NCI-H1436 (cell line): Measurements from ENCODE around the gene SIM2.

ENCODE experiments used
- DNase-seq: peaks from one replicate; lab custom pipeline; 2025; lab: John Stamatoyannopoulos, UW

Gene SIM2

DNA sequence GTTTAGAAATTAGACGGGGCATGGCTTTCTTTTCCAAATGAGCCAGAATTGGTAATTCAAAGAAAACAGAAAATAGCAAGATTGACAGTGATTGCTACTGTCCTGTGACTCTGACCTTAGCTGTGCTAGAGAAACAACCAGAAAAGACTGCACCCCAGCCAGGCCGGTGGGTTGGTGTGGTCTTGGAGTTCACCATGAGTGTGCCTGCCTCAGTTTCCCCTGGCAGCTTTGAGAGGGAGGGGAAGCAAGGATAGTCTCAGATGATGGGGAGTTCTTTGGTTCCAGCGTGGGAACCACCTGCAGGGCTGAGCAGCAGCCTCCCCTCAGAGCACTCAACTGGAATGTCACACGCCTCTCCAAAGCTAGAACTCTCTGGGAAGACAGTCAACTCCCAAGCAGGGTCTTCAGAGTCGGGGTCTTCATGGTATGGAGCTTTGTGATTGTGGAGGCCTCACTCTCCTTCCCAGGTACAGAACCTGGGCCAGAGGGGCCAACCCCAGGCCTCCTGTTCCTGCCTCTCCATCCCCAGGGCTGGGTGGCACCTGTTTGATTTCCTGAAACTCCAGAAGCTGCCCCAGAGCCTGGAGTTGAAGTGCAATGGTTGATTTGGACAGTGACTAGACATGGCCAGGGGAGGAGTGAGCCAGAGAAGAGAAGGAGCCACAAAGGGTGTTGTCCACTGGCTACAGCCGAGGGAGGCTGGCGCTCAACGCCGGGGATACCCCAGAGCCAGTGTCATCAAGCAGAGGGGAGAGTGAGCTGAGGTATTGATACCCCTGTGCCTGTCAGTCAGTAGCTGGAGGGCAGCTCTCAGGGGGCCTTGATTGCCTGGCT is 35.7 kb downstream of the SIM2 start:
- DNase-seq = no peak

DNA sequence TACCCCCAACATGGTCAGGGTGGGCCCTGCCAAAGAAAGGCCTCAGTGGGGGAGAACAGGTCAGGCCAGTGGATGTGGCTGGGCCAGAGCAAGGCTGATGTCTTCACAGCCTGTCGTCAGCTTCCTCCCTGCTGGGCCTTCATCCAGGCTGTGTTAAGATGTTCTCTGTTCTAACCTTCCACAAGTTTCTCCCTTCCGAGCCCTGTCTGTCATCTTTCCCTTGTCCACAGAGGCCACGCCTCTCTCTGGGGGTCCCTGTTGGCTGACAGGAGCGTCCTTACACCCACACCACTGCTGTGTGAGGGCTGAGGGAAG is 36.2 kb downstream of the SIM2 start:
- DNase-seq = no peak

DNA sequence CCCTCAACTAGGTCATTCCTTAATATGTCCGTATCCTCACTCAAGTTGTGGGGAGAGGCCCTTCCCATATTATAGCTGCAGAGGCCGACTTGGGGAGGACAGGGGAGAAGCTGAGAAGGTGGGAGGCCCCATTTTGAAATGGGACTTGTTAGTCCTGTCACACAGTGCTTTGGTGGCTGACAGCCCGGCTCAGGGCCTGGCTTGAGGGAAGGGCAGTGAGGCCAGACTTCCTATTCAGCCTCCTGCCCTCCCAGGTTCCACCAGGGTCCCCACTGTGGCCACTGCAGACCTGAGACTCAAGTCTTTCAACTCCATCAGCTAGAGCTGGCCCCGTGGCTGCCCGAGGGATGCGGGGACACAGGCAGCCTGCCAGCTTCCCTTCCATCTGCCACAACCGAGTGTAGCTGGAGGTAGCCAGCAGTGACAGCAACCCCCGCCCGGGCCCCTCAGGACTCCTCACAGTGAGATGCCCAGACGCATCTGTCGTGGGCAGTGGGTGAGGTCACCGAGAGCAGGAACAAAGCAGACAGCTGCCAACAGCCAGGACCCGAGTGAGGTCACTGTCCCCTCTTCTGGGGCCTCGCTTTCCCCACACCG is 36.9 kb downstream of the SIM2 start:
- DNase-seq = no peak

DNA sequence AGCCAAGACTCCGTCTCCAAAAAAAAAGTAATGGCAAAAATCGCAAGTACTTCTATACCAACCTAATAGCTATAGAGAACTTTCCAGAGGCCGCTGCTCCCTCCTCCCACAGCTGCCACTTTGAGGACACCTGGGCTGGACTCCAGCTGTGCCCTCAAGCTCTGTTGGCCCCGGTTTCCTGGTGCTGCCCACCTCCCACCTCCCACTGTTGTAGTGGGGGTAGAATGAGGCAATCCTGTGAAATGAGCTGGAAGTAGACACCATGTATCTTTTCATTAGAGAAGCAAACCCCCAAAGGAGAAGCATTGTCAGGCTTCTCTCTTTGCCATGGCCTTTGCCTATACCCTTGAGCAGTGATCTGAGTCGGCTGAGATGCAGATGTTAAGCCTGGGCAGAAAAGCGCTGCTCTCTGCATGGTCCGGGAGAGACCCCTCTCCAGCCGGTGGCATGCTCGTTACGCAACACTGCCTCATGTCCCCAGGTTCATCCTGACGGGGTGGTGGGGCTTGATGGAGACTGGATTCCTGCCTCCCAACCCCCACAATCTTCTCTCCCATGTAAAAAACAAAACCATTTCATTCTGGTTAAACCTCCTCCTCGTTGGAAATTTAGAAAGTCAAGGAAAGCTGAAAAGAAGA is 39.7 kb downstream of the SIM2 start:
- DNase-seq = no peak

DNA sequence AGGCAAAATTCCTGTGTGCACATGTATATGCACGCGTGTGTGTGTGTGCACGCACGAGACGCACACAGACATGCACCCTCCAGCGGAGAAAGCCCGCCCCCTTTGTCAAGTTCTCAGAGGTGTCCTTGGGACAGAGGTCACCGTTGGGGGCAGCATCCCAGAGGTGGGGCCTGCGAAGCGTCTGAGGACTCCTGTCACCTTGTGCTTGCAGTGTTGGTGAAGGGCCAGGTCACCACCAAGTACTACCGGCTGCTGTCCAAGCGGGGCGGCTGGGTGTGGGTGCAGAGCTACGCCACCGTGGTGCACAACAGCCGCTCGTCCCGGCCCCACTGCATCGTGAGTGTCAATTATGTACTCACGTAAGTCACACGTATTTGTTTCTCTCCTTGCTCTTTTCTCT is 42.6 kb downstream of the SIM2 start:
- no peak for DNase-seq

DNA sequence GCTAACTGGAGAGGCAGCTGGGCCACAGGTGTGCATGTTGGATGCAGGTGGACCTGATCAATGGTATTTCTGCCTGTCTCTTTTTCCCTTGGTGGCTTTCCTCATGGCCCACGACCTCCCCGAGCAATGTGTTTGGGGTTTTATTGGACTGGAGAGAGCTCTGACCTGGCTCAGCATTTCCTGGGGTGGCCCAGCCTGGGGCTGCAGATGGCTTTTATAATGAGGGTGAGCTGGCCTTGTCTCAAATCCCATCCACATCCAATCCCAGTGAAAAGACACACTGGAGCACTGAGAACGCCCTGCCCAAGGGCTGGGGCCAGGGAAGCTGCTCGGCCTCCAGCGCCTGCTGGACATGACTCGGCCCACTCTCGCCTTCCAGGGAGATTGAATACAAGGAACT is 44.1 kb downstream of the SIM2 start:
- DNase-seq = no peak

DNA sequence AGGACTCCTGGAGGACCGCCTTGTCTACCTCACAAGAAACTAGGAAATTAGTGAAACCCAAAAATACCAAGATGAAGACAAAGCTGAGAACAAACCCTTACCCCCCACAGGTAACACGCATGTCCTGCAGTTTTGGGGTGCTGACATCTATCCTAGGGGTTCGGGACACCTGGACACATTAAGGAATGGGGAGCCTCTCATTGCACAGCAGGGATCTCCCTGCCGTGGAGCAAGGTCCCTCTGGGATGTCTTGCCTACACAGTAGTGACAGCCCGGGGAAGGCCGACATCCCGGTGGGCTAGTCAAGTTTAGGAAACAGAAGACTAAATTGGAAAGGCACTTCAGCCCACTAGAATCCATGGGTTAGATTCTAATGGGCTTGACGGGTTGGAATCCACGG is 44.5 kb downstream of the SIM2 start:
- no peak for DNase-seq

DNA sequence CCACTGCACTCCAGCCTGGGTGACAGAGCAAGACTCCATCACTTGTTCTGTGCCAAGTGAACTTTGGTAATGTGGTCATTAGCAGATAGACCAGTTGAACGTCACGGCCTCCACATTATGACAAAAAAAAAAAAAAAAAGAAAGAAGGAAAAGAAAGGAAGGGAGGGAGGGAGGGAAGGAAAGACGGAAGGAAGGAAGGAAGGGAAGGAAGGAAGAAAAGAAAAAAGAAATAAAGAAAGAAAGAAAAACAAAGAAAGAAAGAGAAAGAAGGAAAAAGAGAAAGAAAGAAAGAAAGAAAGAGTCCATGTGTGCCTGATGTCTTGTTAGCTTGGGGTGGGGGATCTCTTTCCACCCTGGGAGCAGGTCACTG is 45.3 kb downstream of the SIM2 start:
- DNase-seq = no peak

DNA sequence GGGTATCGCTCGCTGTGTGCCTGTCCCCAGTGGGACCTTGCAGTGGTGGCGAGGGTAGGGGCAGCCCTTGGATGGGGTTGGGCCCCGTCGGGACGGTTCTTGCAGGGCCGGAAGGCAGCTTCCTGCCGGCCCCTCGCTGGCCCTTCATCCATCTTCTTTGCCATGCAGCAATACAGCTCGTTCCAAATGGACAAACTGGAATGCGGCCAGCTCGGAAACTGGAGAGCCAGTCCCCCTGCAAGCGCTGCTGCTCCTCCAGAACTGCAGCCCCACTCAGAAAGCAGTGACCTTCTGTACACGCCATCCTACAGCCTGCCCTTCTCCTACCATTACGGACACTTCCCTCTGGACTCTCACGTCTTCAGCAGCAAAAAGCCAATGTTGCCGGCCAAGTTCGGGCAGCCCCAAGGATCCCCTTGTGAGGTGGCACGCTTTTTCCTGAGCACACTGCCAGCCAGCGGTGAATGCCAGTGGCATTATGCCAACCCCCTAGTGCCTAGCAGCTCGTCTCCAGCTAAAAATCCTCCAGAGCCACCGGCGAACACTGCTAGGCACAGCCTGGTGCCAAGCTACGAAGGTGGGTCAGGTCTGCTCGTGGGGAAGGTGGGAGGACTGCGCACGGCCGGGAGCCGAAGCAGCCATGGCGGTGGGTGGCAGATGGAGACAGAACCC is 45.8 kb downstream of the SIM2 start:
- no peak for DNase-seq

DNA sequence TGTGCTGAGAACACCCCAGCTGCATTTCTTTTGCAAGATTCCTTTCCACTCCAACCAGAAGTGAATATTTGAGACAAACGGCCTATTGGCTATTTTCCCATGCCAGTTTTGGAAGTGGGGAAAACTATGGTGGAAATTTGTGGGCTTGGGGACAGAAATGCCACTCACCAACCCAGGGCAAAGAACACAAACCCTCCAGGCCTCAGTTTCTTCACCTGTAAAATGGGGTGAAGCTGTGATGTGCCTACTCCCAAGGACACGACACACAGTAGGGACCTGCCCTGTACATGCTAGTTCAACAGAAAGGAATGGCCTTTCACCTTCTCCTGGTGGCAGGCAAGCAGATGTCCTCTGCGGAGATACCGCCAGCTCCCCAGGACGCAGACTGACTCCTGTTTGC is 46.5 kb downstream of the SIM2 start:
- no peak for DNase-seq

DNA sequence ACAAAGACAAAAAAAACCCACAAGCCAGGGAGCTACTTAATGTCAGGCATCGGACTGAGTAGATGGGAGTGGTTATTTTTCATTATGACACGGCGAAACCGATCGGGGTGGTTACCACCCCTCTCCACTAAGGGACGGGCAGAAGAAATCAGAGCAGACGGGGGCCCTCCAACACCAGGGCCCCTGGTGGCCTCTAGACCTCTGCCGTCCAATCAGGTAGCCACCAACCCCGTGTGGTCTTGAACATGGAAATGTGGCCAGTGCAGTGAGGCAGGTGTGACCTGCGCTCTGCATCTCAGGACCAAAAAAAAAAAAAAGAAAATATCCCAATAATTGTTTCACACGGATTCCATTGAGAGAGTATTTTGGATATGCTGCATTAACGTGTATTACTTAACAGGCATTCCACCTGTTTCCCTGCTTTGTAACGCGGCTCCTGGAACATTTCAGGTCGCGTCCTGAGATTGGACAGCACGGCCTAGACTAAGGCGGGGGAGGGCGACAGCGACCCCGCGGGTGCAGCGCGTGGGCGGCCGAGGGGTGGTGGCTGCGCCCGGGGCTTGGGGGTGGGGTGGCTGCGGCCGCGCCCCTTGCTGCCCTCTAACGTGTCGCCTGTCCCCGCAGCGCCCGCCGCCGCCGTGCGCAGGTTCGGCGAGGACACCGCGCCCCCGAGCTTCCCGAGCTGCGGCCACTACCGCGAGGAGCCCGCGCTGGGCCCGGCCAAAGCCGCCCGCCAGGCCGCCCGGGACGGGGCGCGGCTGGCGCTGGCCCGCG is 48.3 kb downstream of the SIM2 start:
- DNase-seq = no peak

DNA sequence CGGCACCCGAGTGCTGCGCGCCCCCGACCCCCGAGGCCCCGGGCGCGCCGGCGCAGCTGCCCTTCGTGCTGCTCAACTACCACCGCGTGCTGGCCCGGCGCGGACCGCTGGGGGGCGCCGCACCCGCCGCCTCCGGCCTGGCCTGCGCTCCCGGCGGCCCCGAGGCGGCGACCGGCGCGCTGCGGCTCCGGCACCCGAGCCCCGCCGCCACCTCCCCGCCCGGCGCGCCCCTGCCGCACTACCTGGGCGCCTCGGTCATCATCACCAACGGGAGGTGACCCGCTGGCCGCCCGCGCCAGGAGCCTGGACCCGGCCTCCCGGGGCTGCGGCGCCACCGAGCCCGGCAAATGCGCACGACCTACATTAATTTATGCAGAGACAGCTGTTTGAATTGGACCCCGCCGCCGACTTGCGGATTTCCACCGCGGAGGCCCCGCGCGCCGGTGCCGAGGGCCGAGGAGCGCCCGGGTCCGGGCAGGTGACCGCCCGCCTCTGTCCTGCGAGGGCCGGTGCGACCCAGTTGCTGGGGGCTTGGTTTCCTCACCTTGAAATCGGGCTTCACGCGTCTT is 49.0 kb downstream of the SIM2 start:
- no peak for DNase-seq

DNA sequence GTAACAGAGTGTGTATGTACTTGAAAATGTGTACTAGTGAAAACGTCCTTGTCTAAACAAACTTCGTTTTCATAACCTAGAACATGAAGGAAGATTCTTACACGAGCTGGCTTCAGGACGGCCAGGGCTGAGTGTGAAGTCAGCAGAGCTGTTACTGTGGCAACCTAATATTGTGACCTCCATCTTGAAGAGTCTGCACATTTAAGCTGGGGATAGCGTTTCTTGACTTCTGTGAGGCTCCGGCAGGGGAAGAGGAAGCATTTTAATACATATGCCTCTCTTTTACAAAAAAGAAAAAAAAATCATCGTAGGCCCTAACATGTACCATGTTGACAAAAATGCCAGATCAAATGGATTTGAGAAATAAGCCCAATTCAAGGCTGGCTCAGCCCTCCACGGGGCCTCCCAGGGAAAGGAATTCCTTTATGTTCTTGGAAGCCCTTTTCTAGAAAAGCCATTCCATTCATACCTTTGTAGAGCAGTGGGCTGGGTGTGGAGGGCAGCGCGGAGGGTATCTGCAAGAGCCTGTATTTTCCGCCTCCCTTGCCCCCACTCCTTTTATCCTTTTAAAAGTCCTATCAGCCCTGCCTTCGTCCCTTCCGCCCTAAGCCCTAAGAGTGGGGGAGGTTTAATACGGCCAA is 51.1 kb downstream of the SIM2 start:
- no peak for DNase-seq

DNA sequence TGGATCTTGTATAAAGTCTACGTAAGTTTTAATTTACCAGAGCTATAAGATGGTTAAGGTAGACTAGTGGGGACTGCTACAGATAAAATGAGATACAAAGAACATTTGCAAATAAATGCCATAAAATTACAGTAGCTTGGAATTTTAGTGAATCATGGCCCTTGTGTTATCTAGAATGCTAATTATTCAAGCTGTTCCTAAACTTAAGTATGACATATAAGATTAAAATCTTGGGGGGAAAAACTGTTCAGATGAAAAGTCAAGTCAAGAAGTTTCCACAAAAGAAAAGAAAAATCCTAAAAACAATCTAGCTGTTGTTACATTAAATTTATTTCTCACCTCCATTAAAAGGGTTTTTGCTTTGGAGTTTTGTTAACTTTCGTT is 51.7 kb downstream of the SIM2 start:
- DNase-seq = no peak

DNA sequence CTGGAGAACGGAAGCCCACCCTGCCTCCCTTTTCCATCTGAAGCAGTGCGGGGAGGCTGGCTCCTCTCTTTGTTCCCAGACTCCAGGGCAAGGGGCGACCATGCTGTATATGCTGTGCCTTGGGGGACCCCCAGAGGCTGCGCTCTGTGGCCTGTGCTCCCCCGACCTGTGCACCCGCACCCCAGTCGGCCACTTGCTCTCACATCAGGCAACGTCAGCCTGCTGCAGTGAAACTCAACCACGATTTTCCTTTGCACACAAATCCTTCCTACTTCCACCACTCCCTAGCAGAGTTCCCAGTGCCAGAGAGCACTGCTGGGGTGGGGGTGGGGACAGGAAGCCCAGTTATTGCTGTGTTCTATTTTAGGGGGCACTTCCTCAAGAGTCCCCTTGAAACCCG is 52.5 kb downstream of the SIM2 start:
- no peak for DNase-seq

DNA sequence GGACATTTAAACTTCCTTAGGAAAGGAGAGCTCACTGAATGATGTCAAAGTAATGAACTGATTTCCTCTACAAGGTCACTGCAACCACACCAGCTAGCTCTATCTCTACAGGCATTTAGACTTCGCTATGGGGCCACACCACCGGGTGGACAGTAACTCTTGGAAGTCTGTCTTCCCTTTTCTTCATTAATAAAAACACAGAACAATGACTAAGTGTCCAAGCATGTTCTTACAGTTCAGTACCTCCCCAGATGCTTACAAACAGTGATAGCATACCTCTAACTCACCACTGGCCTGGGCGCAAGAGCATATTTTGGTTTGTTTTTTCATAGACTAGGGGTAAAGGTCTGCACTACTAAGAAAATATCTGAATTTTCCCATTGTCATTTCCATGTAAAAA is 54.6 kb downstream of the SIM2 start:
- DNase-seq = no peak

DNA sequence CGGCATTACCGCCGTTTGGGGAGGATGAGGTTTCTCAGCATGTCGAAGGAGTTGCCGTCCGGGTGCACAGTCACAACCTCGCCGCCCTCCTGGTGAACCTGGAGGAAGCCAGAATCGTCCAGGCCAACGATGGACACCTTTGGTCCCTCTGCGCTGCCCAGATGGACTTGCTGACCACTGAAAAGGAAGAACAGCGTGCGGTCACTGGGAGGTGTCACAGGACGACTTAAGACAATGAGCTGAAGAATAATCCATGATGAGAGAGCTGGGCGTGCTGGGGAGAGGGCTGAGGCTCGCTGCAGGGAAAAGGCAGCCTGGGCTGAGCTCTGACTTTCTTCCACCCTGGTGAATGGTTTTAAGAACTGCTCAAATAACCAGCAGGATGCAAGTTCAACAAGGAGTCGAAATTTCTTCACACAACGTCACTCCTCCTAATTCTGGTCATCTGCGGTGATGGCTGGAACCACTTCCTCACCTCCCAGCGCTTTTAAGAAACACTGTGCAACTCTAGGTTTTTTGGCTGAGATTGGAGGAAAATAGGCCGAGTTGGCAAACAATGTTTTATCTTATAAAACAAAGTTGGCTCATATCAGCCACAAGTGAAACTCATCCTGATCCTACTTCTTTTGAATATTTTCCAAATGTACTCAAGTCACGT is 55.5 kb downstream of the SIM2 start:
- no peak for DNase-seq

DNA sequence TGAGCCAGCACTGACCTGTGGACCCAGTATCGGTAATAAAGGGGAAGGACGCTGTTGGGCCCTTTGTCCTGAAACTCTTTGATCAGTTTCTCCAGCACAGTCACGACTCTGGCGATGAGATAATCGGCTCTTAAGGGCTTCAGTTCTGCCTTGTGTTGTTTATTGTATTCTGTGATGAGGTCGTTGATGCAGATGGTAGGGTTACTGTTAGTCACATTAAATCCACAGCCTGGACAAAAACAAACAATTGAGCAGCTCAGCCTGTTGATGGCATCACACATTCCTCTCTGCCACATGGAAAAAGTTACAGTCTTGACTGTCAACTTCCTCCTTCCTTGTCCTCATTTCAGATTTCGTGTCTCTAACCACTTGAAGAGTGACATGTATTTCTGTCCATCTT is 57.6 kb downstream of the SIM2 start:
- DNase-seq = no peak

DNA sequence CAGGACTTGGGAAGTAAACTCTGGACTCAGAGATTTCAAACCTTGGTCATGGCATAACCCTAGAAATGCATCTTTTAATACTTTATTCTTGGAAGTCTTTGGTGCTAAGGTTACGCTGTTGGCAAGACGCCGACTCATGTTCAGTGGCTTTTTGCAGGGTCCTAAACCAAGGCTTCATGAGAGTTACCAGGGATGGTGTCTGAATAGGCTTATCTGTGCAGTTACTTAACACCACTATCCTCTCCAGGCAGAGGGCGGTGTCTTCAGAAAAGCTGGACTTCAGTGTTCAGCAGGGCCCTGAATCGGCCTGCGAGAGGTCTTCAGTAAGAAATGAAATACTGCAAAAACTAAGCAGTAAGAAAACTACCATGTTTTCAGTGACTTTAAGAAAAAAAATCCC is 58.3 kb downstream of the SIM2 start:
- no peak for DNase-seq

DNA sequence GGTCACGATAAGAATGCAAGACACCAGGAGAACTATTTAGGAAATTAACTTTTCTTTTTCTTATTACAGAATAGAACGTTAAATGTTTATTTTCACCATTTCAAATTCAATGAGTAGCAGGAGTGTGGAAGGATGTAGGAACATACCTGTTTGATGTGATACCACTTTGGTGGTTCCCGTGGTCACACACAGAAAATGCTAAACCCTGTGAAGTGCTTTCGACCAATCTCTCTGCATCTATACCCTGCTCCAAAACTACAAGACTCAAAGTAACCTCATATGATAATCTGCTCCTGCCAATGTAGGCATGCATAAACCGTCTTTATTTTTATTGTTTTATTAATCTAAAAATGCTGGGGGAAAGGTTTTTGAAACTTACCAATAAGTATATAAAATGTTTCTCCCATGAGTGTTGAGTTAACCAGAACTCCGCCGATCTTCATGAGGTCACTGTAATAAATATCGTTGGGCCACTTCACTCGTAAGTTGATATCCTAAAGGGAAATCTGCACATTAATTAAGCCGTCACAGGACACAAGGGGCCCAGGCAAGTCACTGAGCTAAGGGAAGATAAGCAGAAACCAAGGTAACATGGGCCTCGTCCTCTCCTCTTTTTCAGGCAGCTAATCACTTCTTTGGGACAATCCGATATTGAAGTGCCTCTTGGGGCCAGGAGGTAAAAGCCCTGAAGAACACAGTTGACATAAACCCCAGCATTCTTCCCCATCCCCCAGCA is 60.6 kb downstream of the SIM2 start:
- DNase-seq = no peak
